ENCODE results near the gene PPP1CA.

PPP1CA gene

DNA sequence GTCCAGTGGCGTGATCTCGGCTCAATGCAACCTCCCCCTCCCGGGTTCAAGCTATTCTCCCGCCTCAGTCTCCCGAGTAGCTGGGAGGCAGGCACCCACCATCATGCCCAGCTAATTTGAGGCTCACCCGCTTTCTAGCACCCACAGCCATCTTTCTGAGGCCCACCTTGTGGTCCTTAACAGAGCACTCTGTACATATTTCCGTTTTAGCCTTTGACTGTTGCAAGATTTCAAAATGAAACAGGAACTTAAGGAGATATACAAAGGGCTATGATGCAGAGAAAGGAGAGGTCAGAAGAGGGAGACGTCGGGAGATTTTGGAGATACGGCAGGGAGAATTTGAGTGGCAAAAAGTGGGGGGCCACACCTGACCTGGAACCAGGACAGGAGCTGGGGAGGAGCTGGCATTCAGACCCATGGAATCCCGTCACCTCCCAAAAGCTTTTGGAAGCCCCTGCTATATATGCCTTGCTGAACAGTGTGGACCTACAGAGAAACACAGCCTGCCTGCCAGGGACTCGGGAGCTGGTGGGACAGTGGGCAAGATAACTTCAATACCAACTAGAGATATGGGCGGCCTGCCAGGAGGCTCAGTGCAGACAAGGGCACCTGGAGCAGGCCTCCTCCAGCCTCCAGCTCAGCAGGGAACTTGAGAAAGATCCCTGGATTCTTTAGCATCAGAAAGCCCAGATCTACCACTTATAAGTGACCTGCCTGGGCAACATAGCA is 20.2 kb downstream of the PPP1CA start:
- DNase-seq: peak; percentile 67 to 75

GRCh38 chr11:67379061-67380058 is 22.3 kb downstream of the PPP1CA start:
- no peak for DNase-seq

GRCh38 chr11:67378544-67378943 is 23.1 kb downstream of the PPP1CA start:
- no peak for DNase-seq

DNA sequence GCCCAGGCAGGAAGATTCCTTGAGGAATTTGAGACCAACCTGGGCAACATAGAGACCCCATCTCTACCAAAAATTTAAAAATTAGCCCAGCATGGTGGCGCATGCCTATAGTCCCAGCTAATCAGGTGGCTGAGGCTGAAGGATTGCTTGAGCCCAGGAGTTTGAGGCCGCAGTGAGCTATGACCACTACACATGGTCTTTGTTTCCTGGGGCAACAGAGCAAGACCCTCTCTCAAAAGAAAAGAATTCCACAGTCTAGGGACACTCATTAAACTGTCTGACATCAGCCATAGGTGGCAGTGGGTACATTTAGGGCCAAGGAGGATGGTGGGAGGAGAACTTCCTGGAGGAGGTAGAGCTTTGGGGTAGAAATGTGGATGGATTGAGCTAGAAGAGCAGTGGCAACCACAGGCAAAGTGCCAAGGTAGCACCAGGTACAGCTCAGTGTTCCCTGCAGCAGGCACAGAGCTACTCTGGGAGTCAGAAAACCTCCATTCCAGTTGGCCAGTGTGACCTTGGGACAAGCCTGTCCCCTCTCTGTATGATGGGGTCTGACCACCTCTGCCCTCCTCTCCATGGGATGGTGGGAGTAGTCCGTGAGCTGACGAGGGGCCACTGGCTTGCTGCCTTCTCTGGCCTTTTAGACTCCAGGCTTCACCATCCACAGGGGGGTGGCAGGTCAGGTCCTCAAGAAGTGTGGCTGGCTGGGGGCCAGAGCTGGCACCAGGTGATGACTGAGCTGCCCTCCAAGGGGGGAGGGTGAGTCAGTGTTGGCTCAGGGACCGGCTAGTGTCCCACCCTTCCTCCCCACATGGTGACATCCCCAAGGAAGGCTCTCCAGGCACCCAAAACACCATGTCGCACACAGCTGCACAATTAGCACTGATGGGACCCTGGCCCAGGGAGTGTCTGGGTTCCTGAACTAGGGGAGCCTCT is 24.5 kb downstream of the PPP1CA start:
- no peak for DNase-seq

- no peak for DNase-seq
Measured at GRCh38 chr11:67376063-67376820, 25.4 kb downstream of the PPP1CA start.

GRCh38 chr11:67375320-67376055 is 26.2 kb downstream of the PPP1CA start:
- no peak for DNase-seq

GRCh38 chr11:67374571-67375281 is 26.9 kb downstream of the PPP1CA start:
- no peak for DNase-seq

- peak; percentile 42 to 53 for DNase-seq
Measured at GRCh38 chr11:67373648-67374570, 27.7 kb downstream of the PPP1CA start.

DNA sequence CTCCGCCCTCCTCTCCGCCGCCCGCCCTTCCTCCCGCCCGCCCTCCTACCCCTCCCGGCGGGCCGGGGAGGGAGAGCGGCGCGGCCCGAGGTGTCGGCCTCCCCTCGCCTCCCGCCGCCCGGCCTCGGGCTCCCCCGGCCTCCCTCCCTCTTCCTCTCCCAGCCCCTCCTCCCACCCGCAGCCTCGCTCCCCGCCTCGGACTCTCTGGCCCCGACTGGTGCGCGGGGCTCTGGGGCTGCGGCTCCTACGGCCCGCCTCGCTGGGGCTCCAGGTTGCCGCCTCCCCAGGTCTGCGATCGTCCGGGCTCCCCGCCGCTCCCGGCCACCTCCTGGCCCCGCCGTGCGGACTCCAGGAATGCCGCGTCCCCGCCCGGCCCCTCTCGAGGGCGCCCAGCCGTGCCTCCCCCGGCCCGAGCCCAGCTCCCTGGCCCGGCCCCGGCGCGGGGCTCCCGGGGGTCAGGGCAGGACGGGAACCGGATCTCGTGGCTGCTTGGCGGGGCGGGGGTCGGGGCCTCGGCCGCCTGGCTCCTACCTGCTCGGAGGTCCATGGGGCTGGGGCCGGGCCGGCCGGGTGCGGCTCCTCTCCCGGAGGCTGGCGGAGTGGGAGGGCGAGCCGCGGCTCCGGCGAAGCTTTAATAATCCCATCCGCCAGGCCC is 28.5 kb downstream of the PPP1CA start, which contains the start of gene CLCF1:
Gene CLCF1 (minus strand): TSS at position 606 of the 655 bp plus-strand sequence. CDS start 59 bp downstream, at position 547.
- DNase-seq: peak; percentile 17 to 19

DNA sequence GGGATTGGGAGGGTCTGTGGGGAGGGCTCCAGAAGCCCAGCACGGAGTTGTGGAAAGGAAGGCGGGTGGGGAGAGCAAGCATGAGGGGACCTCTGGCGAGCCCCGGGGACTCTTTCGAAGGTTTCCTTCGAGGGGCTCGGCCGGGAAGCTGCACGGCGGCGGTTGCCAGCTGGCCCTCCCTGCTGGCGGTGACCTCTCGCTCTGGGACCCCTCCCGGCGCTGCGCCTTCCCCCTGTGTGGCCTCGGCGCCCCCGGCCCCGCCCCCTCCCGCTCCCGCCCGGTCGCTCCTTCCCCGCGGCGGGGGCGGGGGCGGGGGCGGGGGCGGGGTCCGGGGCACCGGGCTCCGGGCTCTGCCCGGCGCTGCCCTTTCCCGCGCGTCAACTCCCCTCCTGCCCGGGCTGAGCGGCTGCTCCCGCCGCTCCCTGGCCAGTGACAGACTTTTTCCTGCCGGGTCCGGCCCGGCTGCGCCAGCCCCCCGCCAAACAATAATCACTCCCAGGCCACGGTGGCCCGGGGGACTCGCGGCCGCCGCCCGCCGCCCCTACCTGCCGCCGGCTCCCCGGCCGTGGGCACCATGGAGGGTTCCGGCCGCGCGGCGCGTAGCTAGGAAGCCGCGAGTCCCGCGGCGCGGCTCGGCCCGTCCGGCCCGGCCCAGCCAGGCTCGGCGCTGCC is 29.2 kb downstream of the PPP1CA start:
- DNase-seq: no peak

GRCh38 chr11:67371911-67372320 is 29.7 kb downstream of the PPP1CA start:
- DNase-seq: no peak

- peak; percentile 61 to 79 for DNase-seq
Measured at GRCh38 chr11:67371189-67371910, 30.3 kb downstream of the PPP1CA start.

GRCh38 chr11:67370351-67371076 is 31.1 kb downstream of the PPP1CA start:
- DNase-seq: no peak

DNA sequence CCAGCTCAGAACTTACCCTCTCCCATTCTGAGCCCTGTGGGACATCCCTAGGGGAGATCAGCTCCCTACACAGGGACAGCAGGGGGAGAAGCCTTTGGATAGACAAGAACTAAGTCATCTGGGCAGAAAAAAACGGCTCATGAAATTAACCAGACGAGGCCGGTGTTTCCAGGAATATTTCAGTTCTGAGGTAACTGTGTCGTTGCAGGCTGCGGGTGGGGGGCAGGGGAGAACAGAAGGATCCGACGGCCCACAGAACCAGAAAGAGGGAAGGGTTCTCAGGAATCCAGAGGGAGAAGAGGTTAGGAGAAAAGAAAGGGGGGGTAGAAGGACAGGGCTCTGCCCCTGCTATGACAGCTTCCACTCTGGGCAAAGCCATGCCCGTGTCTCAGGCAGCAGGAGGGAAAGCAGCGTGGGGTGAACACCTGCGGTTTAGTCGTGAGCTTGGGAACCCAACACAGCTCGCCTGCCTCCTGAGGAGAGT is 31.8 kb downstream of the PPP1CA start:
- no peak for DNase-seq

DNA sequence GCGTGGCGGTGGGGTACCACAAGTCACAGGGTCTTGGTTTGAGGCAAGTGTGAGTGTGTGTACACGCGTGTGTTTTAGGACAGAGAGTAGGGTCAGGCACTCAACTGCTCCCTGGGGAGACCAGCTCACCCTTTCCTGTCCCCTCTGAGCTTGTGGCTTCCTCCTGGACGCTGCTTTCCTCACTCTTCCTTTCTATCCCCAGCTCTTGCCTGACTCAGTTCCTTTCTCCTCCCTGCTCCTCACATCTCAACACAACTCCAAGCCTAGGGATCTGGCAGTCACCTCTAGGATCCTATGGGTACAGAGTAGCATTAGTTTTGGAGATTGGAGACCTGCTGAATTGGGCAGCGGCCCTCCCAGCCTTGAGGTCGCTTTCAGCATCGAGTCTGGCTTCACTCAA is 32.4 kb downstream of the PPP1CA start:
- DNase-seq: no peak

- no peak for DNase-seq
Measured at GRCh38 chr11:67368621-67369020, 33.0 kb downstream of the PPP1CA start.
